Activated T-helper 1 cell treated with anti-CD3 and anti-CD28 coated beads, Interleukin-12 subunit alpha, Interleukin-12 subunit beta, Interleukin-2, Interleukin-4 antibody, amounts not matched to agents 30 ng/mL and 10 ng/mL and 1 ng/mL, durations not matched to agents 14 hours and 24 hours and 36 hours (primary cell): ENCODE measurements around the gene SYTL1. TPM values are rescaled to one million over a fixed set of nuclear protein-coding genes. Genes with fewer than 3 reads are reported as not detected.

Experiments used
- DNase-seq: peaks from one replicate; pipeline ENCODE4 v3.0.0; 2021; ENCODE audit warnings: low spot score
- H3K27ac Mint-ChIP-seq: one replicate; pipeline ENCODE4 v1.8.0; 2021; ENCODE audit warnings: mild to moderate bottlenecking, mixed read lengths
- H3K27me3 Mint-ChIP-seq: one replicate; pipeline ENCODE4 v1.8.0; 2022; ENCODE audit warnings: mild to moderate bottlenecking, moderate library complexity, mixed read lengths; ENCODE audit not compliant: insufficient read depth
- H3K36me3 Mint-ChIP-seq: one replicate; pipeline ENCODE4 v1.8.0; 2021; ENCODE audit warnings: low read depth, mixed read lengths
- H3K4me1 Mint-ChIP-seq: one replicate; pipeline ENCODE4 v1.8.0; 2021; ENCODE audit warnings: low read depth, mixed read lengths
- H3K4me3 Mint-ChIP-seq: one replicate; pipeline ENCODE4 v1.8.0; 2021; ENCODE audit warnings: mild to moderate bottlenecking, moderate library complexity, mixed read lengths
- H3K9me3 Mint-ChIP-seq: one replicate; pipeline ENCODE4 v1.8.0; 2021; ENCODE audit warnings: mixed read lengths
- intact Hi-C: fragments of 100-400 bp; cut with micrococcal nuclease; formaldehyde crosslinking; loops from one replicate; pipeline ENCODE4 v1.15.1; 2024
- total RNA-seq: library from RNA; stranded (reverse); gene quantifications from 2 replicates; pipeline ENCODE4 v1.2.3, GENCODE V29; 2022

SYTL1 gene
- total RNA-seq, 1 donor from 2014 or later = 26.3 TPM

DNA sequence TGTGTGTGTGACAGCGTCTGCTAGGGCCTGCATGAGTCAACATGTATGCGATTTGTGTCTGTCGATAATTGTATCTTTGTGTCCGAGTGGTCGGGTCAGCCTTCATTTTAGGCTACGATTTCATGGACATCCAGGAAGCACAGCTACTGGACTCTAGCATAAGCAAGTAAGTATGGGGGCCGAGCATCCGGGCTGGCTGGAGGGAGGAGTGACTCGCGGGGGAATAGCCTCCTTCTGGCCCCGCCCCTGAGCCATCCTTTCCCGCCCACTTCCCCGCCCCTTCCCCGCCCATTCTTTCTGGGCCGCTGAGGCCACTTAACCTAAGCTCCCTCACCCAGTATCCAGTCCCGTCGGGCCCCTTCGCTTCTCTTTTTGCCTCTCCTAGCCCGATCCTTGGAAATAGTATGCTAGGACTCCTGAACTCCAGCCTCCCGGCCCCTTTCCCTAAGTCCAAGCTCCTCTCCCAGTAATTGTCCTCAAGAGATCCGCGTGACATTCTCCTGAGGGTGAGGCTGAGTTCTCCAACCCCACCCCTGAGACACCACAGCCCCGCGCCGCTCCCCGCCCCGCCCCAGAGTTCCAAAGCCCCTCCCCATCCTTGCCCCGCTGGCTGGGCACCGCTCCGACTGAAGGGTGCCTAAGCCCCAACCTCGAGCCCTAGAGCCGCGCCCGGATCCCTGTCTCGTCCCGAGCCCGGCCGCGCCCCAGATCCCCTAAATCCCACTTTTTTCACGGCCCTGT lies 23.7 kb downstream of the SYTL1 start:
- intact Hi-C loops = loop anchor here (1.0 to 2.0 kb wide), 6 partner anchors 8 to 444 kb away; partner anchors contain the start of genes CD164L2, GPR3, NUDC and STX12
- H3K36me3 Mint-ChIP-seq = no peaks in the 10 kb centered on the region
- peak overlapping the region; percentile 86 for H3K27ac Mint-ChIP-seq
- H3K4me3 Mint-ChIP-seq = peak overlapping the region; percentile 90
- no peaks in the 10 kb centered on the region for H3K27me3 Mint-ChIP-seq
- H3K4me1 Mint-ChIP-seq = peaks cover 38% of the 10 kb centered on the region
- H3K9me3 Mint-ChIP-seq = no peaks in the 10 kb centered on the region
- peak; percentile 60 for DNase-seq

DNA sequence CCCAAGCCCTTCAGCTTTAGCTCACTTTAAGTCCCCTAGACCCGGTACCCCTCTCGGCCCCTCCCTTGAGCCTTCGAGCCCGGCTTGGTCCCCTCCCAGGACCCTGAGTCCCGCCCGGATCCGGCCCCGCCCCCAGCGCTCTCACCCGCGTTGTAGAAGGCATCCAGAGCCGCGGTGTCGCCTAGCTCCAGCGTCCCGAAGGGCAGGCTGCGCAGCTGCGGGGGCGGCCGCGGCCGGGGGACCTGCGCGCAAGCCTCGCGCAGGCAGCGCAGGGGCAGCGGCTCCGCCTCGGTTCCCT lies 24.2 kb downstream of the SYTL1 start:
- no peaks in the 10 kb centered on the region for H3K9me3 Mint-ChIP-seq
- H3K27me3 Mint-ChIP-seq = no peaks in the 10 kb centered on the region
- intact Hi-C loops = loop anchor here (1.0 kb wide), 1 partner anchor 445 kb away; the partner anchor contains the start of gene NUDC
- peak overlapping the region; percentile 90 for H3K4me3 Mint-ChIP-seq
- peak overlapping the region; percentile 86 for H3K27ac Mint-ChIP-seq
- H3K36me3 Mint-ChIP-seq = no peaks in the 10 kb centered on the region
- peak; percentile 77 for DNase-seq
- peaks cover 38% of the 10 kb centered on the region for H3K4me1 Mint-ChIP-seq

DNA sequence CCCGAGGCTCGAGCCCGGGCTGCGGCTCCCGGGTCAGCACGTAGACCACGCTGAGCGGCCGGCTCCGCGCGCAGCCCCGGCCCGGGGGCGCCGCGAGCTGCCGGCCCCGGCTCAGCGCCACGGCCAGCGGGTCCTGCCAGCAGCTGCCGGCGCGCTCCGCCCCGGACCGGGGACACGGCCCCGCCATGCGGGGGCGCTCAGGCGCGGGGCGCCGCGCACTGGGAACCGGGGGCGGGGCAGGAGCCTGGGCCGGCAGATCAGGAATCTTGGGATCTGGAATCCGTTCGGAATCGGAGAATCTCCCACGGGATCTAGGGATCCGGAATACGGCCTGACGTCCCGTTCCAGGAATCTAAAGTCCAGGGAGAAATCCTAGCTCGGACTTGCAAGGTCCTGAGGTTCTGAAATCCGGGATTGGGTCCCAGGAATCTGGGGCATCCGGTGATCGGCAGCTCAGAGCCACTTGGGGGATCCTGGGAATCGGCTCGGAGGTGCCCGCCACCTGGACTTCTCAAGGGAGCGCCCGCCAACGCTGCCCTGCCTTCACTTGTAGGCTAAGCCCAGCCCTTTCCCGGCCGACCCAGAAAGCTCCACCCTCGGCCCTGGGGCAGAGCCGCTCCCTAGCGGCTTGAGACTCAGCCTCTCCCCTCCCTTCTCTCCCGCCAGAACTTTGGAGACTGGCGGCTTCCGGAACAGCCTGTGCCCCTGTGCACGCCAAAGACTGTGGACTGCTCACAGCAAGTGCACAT lies 24.8 kb downstream of the SYTL1 start, which contains the start of gene MAP3K6:
Gene MAP3K6, minus strand, starts transcription at position 551 of the 749 bp plus-strand sequence. Its CDS starts 364 bp downstream, at position 187.
- Mint-ChIP-seq H3K27me3 (no peaks in the 10 kb centered on the region), H3K4me1 (peaks cover 38% of the 10 kb centered on the region), H3K9me3 (no peaks in the 10 kb centered on the region), H3K36me3 (no peaks in the 10 kb centered on the region), H3K4me3 (peak within 1 kb of the TSS; percentile 90), H3K27ac (peak within 1 kb of the TSS; percentile 86)
- peak; percentile 46 for DNase-seq
- intact Hi-C loops = loop anchor here (1.0 kb wide), 1 partner anchor 445 kb away; the partner anchor contains the start of gene NUDC

DNA sequence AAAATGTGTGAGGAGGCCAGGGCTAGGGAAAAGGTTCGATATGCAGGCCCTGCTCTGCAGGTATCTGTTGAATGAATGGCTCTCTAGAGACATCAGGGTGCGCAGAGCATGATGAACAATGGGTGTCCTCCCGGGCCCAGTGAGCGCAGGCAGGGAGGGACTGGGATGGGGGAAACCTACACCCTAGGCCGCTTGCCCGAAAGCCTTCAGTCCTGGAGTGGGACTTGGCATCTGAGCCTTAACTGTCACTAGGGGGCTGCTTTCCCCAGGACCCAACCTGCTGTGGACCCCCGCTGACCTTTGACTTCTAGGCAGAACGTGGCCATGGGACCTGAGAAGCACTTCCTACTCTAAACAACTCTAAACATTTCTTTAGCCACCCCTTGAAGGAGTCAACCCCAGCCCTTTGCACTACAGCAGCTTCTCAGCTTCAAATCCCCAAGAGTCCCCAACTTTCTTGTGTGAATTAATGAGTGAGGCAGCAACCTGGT lies 25.4 kb downstream of the SYTL1 start:
- Mint-ChIP-seq H3K4me3 (peak overlapping the region; percentile 80), H3K4me1 (peaks cover 38% of the 10 kb centered on the region), H3K9me3 (no peaks in the 10 kb centered on the region), H3K27me3 (no peaks in the 10 kb centered on the region), H3K27ac (peak overlapping the region; percentile 65), H3K36me3 (no peaks in the 10 kb centered on the region)
- no peak for DNase-seq
- intact Hi-C loops = no loop called here

DNA sequence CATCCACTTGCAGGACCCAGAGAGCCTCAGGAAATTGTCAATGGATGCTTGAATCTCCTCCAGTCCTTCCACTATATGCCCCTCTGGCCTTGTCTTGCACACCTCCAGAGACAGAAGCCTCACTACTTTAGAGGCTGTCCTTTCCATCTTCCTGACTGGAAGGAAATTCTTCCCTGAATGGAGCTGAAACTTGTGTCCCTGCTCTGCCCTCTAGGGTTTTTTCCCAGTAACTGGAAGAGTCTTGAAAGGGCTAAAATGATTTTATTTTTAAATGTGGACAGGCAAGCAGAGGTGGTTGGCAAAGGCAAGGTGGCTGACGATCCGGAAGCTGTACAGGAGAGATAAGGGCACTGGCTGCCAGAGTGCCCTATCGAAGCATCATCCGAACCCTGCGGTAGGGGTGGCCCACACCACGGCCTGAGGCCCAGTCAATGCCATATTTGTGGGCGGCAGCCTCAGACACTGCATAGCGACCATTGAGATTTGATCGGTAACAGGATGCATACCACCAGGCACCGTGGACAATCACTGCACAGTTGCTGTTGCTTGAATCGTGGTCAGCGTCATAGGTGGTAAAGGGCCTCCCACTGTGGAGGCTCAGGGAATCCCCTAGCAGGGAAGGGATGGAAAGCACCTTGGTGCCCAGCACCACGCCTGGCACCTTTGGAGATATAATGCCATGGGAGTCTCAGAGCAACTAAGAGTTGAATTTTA lies 27.2 kb downstream of the SYTL1 start:
- DNase-seq = no peak
- Mint-ChIP-seq H3K9me3 (no peaks in the 10 kb centered on the region), H3K36me3 (no peaks in the 10 kb centered on the region), H3K4me3 (no peak overlapping the region), H3K27ac (peak overlapping the region; percentile 56), H3K4me1 (peaks cover 38% of the 10 kb centered on the region), H3K27me3 (no peaks in the 10 kb centered on the region)
- intact Hi-C loops = no loop called here

DNA sequence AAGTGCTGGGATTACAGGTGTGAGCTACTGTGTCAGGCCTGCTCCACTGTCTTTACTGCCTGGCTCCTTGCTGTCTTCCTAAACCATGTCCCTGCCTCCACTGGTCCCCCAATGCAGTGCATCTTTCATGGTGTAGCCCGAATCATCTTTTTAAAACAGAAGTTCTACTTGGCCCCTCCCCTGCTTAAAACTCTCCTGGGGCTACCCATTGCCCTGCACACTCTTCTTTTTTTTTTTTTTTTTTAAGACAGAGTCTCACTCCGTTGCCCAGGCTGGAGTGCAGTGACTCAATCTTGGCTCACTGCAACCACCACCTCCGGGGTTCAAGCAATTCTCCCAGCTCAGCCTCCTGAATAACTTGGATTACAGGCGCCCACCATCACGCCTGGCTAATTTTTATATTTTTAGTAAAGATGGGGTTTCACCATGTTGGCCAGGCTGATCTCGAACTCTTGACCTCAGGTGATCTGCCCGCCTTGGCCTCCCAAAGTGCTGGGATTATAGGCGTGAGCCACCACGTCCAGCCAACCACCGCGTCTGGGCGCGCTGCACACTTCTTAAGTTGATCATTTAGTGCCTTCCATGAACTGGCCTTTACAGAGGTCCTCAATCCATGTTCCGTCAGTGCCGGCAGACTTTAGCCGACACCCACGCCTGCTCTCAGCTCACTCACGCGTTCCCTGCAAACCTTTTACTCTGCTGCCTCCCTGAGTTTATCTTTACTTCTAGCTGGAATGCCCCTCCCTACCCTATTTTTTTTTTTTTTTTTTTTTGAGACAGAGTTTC lies 30.4 kb downstream of the SYTL1 start:
- no peak overlapping the region for H3K4me3 Mint-ChIP-seq
- H3K27ac Mint-ChIP-seq = no peak overlapping the region
- intact Hi-C loops = no loop called here
- no peak for DNase-seq
- no peaks in the 10 kb centered on the region for H3K9me3 Mint-ChIP-seq
- no peaks in the 10 kb centered on the region for H3K36me3 Mint-ChIP-seq
- no peaks in the 10 kb centered on the region for H3K27me3 Mint-ChIP-seq
- H3K4me1 Mint-ChIP-seq = peaks cover 22% of the 10 kb centered on the region

DNA sequence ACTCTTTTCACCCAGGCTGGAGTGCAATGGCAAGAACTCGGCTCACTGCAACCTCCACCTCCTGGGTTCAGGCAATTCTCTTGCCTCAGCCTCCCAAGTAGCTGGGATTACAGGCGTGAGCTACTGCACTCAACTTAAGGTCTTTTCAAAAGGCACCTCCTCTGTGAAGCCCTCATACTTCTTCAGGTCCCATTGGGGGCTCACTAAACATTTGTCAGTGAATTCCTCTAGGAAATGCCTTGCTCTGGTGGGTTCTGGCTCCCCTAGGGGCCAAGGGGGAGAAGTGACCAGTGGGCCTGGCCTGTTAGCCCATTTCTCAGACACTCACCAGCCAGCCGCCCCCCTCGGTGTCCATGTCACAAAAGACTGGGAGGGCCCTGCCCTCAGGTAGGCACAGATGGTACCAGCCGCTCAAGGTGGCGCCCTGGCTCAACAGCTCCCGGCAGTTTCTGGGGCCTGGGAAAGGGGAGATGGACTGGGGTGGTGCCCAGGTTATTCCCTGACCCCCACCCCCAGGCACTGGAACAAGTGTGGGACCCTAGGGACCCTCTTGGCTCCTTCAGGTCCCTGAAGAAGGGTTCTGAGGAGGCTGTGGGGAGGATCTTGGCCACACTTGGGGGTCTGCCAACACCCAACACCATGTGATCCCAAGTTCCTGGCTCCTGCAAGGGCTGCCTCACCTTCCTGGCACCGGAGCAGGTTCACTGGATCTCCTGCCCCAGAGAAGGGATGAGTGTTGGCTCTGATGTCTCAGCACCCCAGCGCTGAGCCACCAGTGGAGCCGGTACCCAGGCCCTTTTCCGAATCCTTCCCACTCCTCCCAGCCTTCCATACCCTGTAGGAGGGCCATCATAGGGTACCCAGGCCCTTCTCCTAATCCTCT lies 31.2 kb downstream of the SYTL1 start:
- Mint-ChIP-seq H3K4me3 (no peak overlapping the region), H3K9me3 (no peaks in the 10 kb centered on the region), H3K27ac (no peak overlapping the region), H3K4me1 (peaks cover 16% of the 10 kb centered on the region), H3K27me3 (no peaks in the 10 kb centered on the region), H3K36me3 (no peaks in the 10 kb centered on the region)
- intact Hi-C loops = no loop called here
- no peak for DNase-seq

DNA sequence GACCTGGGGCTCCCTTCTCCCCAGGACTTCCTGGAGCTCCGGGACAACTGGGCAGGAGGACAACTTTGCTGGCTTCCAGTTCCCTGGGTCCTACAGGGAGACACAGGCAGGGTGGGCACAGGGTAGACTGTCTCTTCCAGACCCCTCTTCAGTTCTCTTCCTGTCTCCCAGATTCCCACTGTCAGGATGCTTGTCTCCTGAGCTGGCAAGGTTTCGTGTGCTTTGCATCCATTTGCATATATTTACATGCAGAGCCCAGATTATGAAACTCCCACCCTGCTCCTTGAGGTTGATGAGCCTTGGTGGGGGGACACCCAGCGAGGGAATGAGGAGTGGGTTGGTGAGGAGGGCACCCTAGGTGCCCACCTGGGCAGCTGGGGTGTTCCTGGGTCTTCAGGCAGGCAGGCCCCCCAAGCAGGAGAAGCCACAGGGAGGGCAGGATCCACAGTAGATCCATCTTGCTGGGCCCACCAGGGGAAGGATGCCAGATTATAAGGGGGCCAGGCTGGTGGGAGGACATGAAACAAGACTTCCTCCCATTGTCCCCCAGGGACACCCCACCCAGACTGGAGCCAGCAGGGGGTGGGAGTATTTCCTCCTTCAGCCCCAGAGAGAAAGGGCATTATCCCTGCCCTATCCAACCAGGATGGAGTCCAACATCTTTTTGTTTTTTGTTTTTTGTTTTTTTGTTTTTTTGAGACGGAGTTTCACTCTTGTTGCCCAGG lies 32.7 kb downstream of the SYTL1 start, which contains the start of gene FCN3:
Gene FCN3, minus strand, starts transcription at position 463 of the 725 bp plus-strand sequence. Its CDS starts 6 bp downstream, at position 457.
- H3K4me1 Mint-ChIP-seq = peaks cover 8% of the 10 kb centered on the region
- no peak for DNase-seq
- no peaks in the 10 kb centered on the region for H3K27me3 Mint-ChIP-seq
- H3K4me3 Mint-ChIP-seq = no peak within 1 kb of the TSS
- intact Hi-C loops = no loop called here
- H3K27ac Mint-ChIP-seq = no peak within 1 kb of the TSS
- H3K36me3 Mint-ChIP-seq = no peaks in the 10 kb centered on the region
- no peaks in the 10 kb centered on the region for H3K9me3 Mint-ChIP-seq

DNA sequence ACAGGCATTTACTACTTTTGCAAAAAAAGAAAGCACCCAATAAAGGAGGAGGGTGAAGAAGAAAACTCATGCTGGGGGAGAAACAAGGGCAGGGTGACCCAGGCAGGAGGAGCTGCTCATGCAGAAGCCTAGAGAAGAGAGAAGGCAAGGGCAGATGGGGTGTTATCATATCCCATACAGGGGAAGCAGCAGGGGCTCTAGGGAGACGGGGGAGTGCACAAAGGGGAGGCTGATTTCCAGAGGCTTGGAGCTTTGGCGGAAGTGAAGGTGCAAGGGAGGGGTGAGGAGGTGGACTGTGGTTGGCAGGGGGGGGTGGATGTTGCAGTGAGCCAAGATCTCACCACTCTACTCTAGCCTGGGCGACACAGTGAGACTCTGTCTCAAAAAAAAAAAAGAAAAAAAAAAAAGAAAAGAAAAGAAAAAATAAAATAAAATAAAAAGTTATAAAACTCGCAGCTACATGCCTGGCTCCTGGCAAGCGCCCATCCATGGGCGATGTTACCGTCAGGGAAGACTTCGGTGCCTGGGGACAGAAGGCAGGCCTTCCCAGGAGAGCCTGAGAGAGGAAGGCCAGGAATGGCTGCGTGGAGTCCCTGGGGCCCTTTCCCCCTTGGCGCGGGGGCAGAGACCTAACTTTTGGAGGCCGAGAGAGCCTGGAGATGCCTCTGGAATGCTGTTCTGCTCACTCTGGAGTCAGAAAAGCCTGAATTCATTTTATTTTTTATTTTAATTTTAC lies 36.1 kb downstream of the SYTL1 start:
- Mint-ChIP-seq H3K27ac (no peak overlapping the region), H3K4me3 (no peak overlapping the region), H3K36me3 (no peaks in the 10 kb centered on the region), H3K9me3 (no peaks in the 10 kb centered on the region), H3K4me1 (no peaks in the 10 kb centered on the region), H3K27me3 (peaks cover 7% of the 10 kb centered on the region)
- no peak for DNase-seq
- intact Hi-C loops = no loop called here

DNA sequence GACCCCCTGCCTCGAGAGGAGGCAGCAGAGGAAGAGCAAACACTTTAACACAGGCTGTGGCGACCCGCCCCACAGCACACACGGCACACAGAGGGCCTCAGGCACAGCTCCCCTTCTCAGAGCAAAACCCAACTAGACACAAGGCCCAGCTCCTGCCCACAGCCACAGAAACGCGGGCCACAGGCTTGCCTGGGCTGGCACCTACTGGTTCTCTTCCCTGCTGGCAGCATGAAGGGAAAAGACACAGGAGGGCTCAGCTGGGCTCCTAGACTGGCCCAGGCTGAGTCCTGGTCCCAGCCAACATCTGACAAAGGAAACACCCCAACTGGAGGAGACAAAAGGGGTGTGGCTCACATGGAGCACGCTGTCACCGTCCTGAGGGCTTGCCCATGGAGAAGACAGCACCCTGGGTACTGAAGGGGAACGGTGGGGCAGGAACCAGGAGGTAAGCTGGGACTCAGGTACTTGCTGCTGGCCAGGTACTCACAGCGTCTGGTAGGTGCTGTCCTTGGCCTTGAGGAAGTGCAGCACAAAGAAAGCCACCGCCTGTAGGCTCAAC lies 37.8 kb downstream of the SYTL1 start:
- H3K4me1 Mint-ChIP-seq = no peaks in the 10 kb centered on the region

More for the DNA sequence above, 37.8 kb downstream of the SYTL1 start:
- Mint-ChIP-seq H3K27me3 (peaks cover 7% of the 10 kb centered on the region), H3K27ac (no peak overlapping the region), H3K36me3 (no peaks in the 10 kb centered on the region), H3K4me3 (no peak overlapping the region), H3K9me3 (no peaks in the 10 kb centered on the region)
- DNase-seq = no peak
- intact Hi-C loops = no loop called here
